ENCODE results near the gene TCP11L1.

Gene TCP11L1

GRCh38 chr11:33064033-33064825 lies 24.9 kb downstream of the TCP11L1 start:
- DNase-seq (ENCODE audit: low spot score): no peak
- no peak for TF ChIP-seq CTCF (IDR thresholded peaks at IDR 0.05; ENCODE audit: extremely low read depth, insufficient read depth, missing control alignments)
- in situ Hi-C loops (cut with MboI; ENCODE audit: low pct_unique_long_range_greater_than_20kb, low sequenced_read_pairs, unreplicated experiment): no loop called here

- no peak for TF ChIP-seq CTCF (IDR thresholded peaks at IDR 0.05; ENCODE audit: extremely low read depth, insufficient read depth, missing control alignments)
- in situ Hi-C loops (cut with MboI; ENCODE audit: low pct_unique_long_range_greater_than_20kb, low sequenced_read_pairs, unreplicated experiment): no loop called here
- no peak for DNase-seq (ENCODE audit: low spot score)
Observed at GRCh38 chr11:33064866-33065265, 25.5 kb downstream of the TCP11L1 start.

GRCh38 chr11:33065445-33066178 lies 26.2 kb downstream of the TCP11L1 start:
- DNase-seq (ENCODE audit: low spot score): peak; percentile 45
- TF ChIP-seq CTCF (IDR thresholded peaks at IDR 0.05; ENCODE audit: extremely low read depth, insufficient read depth, missing control alignments): peak; percentile 76
- in situ Hi-C loops (cut with MboI; ENCODE audit: low pct_unique_long_range_greater_than_20kb, low sequenced_read_pairs, unreplicated experiment): no loop called here

GRCh38 chr11:33067294-33067693 lies 27.9 kb downstream of the TCP11L1 start:
- DNase-seq (ENCODE audit: low spot score): no peak
- no peak for TF ChIP-seq CTCF (IDR thresholded peaks at IDR 0.05; ENCODE audit: extremely low read depth, insufficient read depth, missing control alignments)
- in situ Hi-C loops (cut with MboI; ENCODE audit: low pct_unique_long_range_greater_than_20kb, low sequenced_read_pairs, unreplicated experiment): no loop called here

DNA sequence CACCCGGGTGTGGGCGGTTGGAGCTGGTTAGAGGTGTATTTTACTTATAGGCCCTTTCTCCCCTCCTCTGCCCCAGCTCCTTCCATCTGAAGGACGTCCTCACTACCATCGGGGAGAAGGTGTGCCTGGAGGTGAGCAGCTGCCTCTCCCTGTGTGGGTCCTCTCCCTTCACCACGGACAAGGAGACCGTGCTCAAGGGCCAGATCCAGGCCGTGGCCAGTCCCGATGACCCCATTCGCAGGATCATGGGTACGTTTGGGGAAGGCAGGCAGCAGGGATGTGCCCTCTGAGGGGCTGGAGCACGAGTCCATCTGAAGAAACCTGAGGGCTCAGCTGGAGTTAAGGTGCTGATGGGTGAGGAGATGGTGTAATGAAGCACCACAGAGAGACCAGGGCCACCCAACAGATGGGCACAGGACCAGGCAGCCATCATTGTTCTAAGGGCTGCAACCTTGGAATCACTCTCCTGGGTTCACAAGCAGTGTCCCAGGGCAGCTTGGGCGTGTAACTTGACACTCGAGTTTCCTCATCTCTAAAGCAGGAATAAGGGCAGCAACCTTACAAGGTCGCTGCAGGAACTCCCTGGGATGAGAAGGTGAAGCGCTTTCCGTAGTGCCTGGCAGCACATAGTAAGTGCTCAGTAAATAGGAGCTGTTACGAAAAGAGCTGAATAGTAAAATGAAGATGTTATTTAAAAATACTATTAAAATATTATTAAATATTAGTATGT lies 29.4 kb downstream of the TCP11L1 start:
- in situ Hi-C loops (cut with MboI; ENCODE audit: low pct_unique_long_range_greater_than_20kb, low sequenced_read_pairs, unreplicated experiment): no loop called here
- no peak for TF ChIP-seq CTCF (IDR thresholded peaks at IDR 0.05; ENCODE audit: extremely low read depth, insufficient read depth, missing control alignments)
- DNase-seq (ENCODE audit: low spot score): no peak

DNA sequence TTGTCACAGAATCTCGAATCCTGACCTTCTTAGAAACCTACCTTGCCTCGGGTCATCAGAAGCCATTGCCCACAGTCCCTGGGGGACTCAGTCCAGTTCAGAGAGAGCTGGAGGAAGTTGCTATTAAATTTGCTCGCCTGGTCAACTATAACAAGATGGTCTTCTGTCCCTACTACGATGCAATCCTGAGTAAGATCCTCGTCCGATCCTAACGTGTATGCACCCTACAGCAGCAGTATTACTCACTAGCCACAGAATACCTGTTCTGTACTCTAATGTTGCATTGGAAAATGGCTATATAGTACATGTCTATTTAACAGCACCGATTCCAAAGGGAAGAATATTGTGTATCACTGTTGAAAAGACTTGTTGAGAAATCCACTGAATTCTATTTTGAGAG lies 33.1 kb downstream of the TCP11L1 start:
- DNase-seq (ENCODE audit: low spot score): no peak
- no peak for TF ChIP-seq CTCF (IDR thresholded peaks at IDR 0.05; ENCODE audit: extremely low read depth, insufficient read depth, missing control alignments)
- in situ Hi-C loops (cut with MboI; ENCODE audit: low pct_unique_long_range_greater_than_20kb, low sequenced_read_pairs, unreplicated experiment): no loop called here
